ENCODE results near the gene TRDMT1. TPM values are rescaled to one million over a fixed set of nuclear protein-coding genes. Genes with fewer than 3 reads are reported as not detected.

The TRDMT1 gene
- total RNA-seq, 1 experiment from 2014 or later, result 20.2 TPM

DNA sequence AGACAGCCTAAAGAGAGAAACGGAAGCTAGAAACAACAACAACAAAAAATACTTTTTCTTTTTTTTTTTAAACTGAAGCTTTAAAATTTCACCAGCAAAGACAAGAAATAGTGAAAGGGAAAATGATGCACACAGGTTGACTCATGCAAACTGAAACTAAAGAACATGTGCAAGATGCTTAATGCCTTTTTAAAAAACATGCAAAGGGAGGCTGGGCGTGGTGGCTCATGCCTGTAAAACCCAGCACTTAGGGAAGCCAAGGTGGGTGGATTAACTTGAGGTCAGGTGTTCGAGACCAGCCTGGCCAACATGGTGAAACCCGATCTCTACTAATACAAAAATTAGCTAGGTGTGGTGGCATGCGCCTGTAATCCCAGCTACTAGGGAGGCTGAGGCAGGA lies 56.7 kb downstream of the TRDMT1 start:
- no peak overlapping the region for H3K4me2 ChIP-seq (ENCODE audit: insufficient read depth, insufficient read length, low read length)
- no peak overlapping the region for H3T11ph ChIP-seq (ENCODE audit: low read length)
- no peak overlapping the region for H4K5ac ChIP-seq (ENCODE audit: insufficient read length, low read depth, low read length)
- no peaks in the 10 kb centered on the region for H3K23me2 ChIP-seq (ENCODE audit: insufficient read length, low read depth, low read length, poor library complexity, severe bottlenecking)
- no peak overlapping the region for H2BK5ac ChIP-seq (ENCODE audit: insufficient read length, low read length)
- H3K18ac ChIP-seq (ENCODE audit: insufficient read length, low read depth, low read length), result no peak overlapping the region
- Mint-ChIP-seq H3K4me3 (no peak overlapping the region), H3K27me3 (ENCODE audit: low read depth) (no peaks in the 10 kb centered on the region), H3K4me1 (peaks cover 3 to 4% of the 10 kb centered on the region in 2 experiments), H3K9me3 (no peaks in the 10 kb centered on the region), H3K27ac (no peak overlapping the region), H3K36me3 (ENCODE audit: insufficient read depth in 1 of 3, low read depth in 3 of 3) (no peaks in the 10 kb centered on the region; a peak in 1 of 7 replicates)
- no CpG with 5 or more reads among the region's 5 CpGs for whole genome bisulfite sequencing (ENCODE audit: extremely low coverage, insufficient read length, low lambda C conversion rate)
- no peak overlapping the region for H3K27ac ChIP-seq (ENCODE audit: insufficient read length, low read depth, low read length)
- H3K9me3 ChIP-seq (ENCODE audit: control insufficient read depth, low read depth, low read length), result no peaks in the 10 kb centered on the region
- no peaks in the 10 kb centered on the region for H3K79me2 ChIP-seq (ENCODE audit: insufficient read depth, low read length)
- no peaks in the 10 kb centered on the region for H3K79me1 ChIP-seq (ENCODE audit: insufficient read depth, low read depth, low read length, poor library complexity, severe bottlenecking)
- no peak for DNase-seq
- no peak overlapping the region for H2BK12ac ChIP-seq (ENCODE audit: insufficient read length, low read depth, low read length)
- H2BK15ac ChIP-seq (ENCODE audit: low read depth, low read length), result no peak overlapping the region
- no peaks in the 10 kb centered on the region for H4K20me1 ChIP-seq (ENCODE audit: control insufficient read depth, insufficient read depth, insufficient read length)
- no peak overlapping the region for H2AK5ac ChIP-seq (ENCODE audit: insufficient read length, low read length)
- no peaks in the 10 kb centered on the region; the same call in 1 of the 2 replicates for H3K27me3 ChIP-seq (ENCODE audit: insufficient read depth, low read length)
- TF ChIP-seq, protein P1, sequence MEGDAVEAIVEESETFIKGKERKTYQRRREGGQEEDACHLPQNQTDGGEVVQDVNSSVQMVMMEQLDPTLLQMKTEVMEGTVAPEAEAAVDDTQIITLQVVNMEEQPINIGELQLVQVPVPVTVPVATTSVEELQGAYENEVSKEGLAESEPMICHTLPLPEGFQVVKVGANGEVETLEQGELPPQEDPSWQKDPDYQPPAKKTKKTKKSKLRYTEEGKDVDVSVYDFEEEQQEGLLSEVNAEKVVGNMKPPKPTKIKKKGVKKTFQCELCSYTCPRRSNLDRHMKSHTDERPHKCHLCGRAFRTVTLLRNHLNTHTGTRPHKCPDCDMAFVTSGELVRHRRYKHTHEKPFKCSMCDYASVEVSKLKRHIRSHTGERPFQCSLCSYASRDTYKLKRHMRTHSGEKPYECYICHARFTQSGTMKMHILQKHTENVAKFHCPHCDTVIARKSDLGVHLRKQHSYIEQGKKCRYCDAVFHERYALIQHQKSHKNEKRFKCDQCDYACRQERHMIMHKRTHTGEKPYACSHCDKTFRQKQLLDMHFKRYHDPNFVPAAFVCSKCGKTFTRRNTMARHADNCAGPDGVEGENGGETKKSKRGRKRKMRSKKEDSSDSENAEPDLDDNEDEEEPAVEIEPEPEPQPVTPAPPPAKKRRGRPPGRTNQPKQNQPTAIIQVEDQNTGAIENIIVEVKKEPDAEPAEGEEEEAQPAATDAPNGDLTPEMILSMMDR (conservative IDR thresholded peaks at IDR 0.05), result no peak
- H3K14ac ChIP-seq (ENCODE audit: insufficient read depth, low read length), result no peak overlapping the region
- H4K91ac ChIP-seq (ENCODE audit: insufficient read length, low read depth, low read length), result no peak overlapping the region
- H3K23ac ChIP-seq (ENCODE audit: insufficient read length, low read depth, low read length), result no peak overlapping the region
- no peak overlapping the region for H3K4ac ChIP-seq (ENCODE audit: low read depth, low read length)
- no peak overlapping the region for H2AFZ ChIP-seq (ENCODE audit: low read length)
- H2BK20ac ChIP-seq (ENCODE audit: low read depth, low read length, poor library complexity, severe bottlenecking), result no peak overlapping the region
- no peak overlapping the region for H3K56ac ChIP-seq (ENCODE audit: insufficient read length, low read depth, low read length)
- H4K8ac ChIP-seq (replicated peaks; ENCODE audit: insufficient read length, low read depth, low read length), result no peak overlapping the region
- H3K4me1 ChIP-seq (ENCODE audit: insufficient read depth, low read length), result no peaks in the 10 kb centered on the region
- H3K9ac ChIP-seq (ENCODE audit: extremely low read depth, insufficient read length, low read length), result no peak overlapping the region
- no peak overlapping the region for H2BK120ac ChIP-seq (ENCODE audit: low read depth, low read length, poor library complexity, severe bottlenecking)

All from H9 (cell line).